GM19452 (cell line): Measurements from ENCODE around the gene CDK17.
A peak's percentile ranks its signal among the peaks of the same experiment; 100 is the strongest.
"Not testable (repeated sequence)": the region's sequence is repeated elsewhere in the genome, so short reads cannot be mapped to it uniquely, and the experiment has no call there.

Source experiments
- ATAC-seq: cut with Tn5 transposase; IDR thresholded peaks from one replicate; pipeline ENCODE4 v1.9.1; 2021; ENCODE audit not compliant: unreplicated experiment

Gene CDK17

DNA sequence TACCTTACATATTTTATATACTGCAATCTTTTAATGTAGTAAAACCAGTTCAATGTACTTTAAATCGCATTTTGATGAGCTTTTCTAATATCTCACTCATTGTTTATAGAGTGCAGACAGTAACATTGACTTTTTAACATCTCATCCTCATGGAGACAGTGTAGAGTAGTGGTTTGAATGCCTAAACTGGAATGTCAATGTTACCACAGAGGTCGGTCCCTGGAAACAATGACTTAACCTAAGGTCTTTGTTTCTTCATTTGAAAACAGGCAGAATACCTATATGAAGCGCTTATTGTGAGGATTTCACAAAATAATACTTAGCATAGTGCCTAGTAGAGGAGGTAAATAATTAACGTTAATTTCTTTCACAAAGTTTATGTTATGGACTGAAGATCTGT is 5.0 kb downstream of the CDK17 start:
- no peak for ATAC-seq

DNA sequence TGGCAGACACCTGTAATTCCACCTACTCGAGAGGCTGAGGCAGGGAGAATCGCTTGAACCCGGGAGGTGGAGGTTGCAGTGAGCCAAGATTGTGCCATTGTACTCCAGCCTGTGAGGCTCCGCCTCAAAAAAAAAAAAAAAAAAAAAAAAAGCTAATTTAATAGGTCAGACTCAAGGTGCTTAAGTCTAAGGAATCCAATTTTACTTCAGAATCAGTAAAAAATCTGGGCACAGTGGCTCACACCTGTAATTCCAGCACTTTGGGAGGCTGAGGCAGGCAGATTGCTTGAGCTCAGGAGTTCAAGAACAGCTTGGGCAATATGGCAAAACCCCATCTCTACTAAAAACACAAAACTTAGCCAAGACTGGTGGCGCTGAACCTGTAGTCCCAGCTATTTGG is 7.0 kb downstream of the CDK17 start:
- not testable (repeated sequence) for ATAC-seq

DNA sequence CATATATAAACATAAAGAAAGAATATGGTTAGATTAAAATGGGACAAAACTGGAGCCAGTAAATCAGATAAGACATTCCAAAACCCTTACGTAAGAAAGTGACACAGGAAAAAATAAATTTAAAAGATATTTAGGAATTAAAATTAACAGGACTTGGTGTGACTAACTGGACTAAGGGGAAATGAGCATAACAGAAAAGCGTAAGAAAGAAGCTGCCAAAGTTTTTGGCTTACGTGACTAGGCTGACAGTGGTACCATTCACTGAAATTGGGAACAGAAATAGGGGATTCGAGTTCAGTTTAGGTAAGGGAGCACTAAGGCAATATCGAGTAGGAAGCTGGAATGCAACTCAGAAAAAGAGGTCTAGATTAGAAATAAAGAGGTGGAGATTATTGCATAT is 7.8 kb downstream of the CDK17 start:
- no peak for ATAC-seq

DNA sequence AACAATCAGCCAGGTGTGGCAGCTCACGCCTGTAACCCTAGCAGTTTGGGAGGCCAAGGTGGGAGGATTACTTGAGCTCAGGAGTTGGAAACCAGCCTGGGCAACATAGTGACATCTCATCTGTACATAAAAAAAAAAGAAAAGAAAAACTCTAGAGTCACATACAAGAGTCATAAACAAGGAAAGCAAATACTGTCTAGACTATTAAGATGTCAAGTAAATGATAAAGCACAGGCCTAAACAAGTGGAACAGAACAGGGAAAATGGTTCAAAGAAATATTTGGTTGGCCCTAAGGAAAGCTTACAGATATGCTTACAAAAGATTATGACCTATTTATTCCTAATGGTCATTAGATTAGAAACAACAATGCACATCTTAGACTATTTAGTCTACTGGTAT is 12.3 kb downstream of the CDK17 start:
- ATAC-seq: no peak

DNA sequence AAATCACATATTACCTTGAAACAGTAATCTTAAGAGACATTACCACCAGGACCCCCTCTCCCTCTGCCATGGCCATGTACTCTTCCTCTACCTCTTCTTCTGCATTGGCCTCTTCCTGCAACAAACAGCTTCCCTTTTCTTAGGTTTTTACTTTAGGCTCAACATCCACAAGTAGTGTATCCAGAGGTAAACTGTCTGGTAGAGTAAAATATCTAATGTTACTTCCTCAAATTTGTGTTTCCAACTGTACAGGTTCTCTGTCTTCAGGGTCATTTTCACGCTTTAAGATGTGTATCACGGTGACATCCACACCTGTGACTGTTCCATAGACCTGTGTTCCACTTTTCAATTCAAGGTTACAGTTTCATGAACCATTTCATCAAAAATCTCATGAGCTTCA is 13.4 kb downstream of the CDK17 start:
- no peak for ATAC-seq

DNA sequence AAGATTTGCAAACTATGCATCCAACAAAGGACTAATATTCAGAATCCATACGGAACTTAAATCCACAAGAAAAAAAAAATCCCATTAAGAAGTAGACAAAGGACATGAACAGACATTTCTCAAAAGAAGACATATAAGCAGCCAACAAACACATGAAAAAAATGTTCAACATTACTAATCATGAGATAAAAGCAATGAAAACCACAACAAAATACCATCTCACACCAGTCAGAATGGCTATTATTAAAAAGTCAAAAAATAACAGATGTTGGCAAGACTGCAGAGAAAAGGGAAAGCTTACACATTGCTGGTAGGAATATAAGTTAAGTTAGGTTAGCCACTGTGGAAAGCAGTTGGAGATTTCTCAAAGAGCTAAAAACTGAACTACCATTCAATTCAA is 16.2 kb downstream of the CDK17 start:
- ATAC-seq: no peak

DNA sequence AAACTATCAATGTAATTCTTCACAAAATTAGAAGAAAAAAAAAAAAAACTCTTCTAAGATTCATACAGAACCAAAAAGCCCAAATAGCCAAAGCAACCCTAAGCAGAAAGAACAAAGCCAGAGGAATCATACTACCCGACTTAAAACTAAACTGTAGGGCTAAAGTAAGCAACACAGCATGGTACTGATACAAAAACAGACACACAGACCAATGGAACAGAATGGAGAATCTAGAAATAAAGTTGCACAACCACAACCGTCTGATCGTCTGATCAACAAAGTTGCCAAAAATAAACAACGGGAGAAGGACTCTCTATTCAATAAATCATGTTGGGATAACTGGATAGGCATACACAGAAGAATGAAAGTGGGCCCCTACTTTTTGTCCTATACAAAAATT is 16.9 kb downstream of the CDK17 start:
- ATAC-seq: no peak

DNA sequence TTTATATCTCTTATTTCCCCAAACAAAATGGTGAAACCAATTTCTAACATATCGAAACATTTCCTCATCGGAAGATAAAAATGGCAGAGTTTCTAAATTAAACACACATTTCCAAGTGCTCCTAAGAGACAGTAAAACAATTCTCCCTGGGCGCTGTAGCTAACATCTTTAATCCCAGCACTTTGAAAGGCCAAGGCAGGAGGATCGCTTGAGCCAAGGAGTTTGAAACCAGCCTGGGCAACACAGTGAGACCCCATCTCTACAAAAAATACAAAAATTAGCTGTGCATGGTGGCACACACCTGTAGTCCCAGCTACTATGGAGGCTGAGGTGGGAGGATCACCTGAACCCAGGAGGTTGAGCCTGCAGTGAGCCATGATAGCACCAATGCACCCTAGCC is 20.5 kb downstream of the CDK17 start:
- ATAC-seq: not testable (repeated sequence)

DNA sequence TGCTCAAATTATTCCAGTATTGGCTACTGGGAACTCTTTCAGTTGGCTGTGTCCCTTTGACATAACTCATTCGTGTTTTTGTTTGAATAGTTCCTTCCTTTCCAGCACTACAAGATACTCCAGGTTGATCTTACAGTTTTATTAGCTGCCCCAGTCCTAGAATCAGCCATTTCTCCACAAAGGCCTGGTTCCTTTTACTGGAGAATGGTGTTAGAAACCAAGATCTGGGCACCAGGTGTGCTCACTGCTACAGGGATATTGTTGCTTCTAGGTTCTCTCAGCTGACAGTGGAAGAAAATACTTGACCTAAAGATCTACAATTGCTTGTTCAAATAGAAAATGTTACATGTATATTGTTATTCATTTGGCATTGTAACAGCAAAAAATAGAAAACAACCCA is 21.9 kb downstream of the CDK17 start:
- no peak for ATAC-seq

DNA sequence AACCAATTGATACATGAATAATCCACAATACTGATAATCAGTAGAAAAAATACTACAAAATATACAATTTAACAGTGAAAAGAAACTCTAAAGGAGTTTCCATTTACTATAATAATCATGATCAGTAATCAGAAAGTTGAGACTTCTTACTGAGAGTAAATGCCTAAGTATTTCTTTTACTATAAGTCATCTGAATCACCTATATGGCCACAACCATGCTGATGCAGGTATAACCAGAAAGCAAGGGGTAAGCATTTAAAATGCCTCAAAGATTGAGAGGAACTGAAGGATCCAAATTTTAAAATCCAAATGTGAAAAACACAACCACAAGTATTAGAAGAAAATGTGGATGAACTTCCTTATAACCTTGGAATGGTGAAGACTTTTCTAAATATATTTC is 23.4 kb downstream of the CDK17 start:
- no peak for ATAC-seq

DNA sequence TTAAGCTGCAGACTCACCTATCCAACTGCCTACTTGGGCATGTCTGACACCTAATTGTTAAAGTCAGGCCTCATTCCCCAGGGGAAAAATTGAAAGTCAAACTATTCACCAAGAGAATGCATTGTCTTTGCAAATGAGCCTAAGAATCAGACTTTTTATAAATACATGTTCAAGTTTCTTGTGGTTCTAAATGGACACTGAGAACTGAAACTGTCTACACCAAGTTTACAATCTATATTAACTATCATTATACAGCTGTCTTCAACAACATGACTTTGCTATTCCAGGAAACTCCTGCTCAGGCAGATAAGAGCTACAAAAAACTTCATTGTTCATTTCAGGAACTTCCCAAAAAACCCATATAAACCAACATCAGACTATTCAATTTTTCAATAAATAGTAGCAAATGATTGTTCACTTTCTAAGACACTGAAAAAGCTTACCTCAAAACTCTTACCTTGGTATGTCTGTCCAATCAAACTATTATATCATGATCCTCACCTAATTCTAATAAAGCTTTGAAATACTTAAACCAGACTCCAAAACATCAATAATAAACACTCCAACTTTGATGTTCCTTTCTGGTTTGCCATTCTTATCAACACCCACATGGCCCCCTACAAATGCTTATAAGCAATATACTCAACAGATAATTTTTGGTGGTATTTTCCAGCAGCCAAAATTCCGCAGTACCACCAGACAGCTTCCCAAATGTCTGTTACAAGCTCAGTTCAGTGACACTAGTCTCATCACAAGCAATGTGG is 24.2 kb downstream of the CDK17 start:
- ATAC-seq: peak; percentile 58

DNA sequence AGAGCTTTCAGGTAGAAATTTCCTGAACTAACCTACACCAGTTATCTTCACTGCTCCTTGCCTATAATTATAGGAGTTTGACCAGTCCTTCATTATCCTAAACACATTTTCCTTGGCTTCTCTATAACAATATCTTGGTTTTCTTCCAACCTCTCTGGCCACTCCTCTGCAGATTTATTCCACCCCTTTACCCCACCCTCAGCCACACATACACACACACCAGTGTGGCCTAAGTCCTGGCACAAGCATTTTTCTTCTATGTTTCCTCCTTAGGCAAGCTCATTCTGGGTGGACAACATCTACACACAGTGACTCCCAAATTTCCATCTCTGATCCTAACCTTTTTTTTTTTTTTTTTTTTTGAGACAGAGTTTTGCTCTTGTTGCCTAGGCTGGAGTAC is 25.1 kb downstream of the CDK17 start:
- no peak for ATAC-seq

DNA sequence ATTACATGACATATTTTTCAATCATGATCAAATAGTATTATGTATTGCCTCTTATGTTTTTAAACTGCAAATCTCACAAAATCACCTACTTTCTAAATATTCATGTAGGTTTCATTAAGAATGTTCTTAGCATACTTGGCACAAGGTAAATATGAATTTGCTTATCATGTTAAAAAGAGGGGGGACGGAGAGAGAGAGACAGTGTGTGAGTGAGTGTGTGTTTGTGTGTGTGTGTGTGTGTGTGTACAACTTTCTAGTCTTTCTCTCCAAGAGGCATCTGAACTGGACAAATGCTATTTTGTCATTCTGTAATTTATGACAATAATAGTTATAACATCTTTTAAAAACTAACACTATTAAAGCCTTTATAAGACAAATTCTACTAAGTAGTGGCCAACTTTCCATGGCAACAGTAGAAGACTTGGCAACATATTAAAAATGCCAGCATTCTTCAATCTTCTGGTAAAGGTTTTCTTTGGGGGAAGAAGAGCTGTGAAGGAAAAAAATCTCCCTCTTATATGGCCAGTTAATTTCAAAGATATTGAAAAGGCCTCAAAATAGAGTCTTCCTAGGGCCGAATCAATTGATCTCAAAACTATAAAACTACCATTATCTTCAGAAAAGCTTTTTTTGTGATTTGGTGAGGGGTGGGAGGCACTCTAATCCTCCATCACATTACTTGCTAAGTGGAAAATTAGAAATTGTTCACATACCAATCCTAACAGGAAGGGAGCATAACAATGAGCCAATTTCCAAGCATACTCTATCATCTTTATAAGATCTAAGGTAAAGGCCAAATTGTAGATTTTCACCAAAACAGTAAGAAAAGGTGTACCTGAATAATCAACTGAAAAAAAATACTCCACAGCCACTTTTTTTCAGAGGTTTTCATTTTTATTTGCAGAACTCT is 28.2 kb downstream of the CDK17 start:
- no peak for ATAC-seq

DNA sequence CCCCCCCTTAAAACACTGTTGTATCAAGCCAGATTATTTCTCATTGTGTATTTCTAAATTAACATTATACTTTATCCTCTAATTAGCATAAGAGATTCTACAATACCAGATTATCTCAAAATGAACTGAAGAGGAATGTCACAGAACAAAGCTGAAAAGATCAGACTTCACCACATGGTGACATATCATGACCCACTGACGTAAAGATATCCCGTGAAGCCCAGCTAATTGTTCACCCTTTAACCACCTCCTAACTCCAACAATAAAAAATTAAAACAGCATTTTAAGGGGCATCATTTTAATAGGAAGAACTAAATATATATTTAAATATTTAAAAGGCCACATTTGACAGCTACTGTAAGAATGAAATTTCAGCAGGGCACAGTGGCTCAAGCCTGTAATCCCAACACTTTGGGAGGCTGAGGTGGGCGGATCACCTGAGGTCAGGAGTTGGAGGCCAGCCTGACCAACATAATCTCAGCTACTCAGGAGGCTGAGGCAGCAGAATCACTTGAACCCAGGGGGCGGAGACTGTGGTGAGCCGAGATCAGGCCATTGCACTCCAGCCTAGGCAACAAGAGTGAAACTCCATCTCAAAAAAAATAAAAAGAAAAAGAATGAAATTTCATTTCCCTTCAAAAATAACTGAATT is 29.0 kb downstream of the CDK17 start:
- no peak for ATAC-seq

DNA sequence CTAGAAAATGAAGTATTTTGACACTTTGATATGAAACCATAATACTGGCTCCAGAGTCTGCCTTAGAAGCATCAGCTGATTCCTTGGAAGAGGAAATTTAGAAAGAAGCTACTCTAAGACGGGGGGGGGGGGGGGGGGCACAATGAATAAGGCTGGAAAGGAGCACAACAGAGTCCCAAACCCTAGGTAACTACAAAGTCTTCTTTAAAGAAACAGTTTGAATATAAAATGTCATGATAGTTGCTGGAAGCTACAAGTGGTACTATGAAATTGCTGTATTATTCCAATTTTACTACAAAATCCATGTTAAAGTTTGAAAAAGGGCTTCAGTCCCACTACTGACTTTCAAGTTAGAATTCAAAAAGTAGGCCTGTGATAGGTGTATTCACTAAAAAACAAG is 31.6 kb downstream of the CDK17 start:
- no peak for ATAC-seq

DNA sequence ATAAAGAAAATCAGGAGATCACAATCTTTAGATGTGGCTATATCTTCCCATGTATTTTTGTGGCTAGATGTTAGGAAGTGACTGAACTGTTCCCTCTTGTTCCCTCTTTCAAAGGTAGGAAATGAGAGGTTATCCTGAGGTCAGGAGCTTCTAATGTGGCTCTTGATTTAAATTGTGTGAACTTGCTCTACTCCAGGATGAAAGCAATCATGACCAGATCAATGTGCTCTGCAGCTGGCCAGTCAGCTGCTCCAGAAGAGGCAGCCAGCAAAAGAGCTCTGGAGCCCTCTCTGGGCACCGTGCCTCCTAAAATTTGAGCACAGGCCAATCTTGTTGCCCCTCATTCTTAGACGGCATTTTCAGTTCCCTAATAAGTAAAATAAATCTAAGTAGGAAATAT is 32.0 kb downstream of the CDK17 start:
- no peak for ATAC-seq

DNA sequence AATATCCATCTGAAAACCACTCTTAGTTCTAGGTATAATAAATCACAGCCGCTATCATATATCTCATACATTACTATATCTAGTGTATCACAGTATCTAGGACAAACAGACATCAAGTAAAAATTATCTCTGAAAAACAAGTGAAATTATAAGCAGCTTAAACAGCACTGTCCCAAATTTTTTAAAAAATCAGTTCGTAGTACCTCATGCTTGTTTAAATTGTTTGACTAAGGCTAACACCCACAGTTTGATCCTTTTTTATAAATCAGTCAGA is 33.9 kb downstream of the CDK17 start:
- no peak for ATAC-seq

DNA sequence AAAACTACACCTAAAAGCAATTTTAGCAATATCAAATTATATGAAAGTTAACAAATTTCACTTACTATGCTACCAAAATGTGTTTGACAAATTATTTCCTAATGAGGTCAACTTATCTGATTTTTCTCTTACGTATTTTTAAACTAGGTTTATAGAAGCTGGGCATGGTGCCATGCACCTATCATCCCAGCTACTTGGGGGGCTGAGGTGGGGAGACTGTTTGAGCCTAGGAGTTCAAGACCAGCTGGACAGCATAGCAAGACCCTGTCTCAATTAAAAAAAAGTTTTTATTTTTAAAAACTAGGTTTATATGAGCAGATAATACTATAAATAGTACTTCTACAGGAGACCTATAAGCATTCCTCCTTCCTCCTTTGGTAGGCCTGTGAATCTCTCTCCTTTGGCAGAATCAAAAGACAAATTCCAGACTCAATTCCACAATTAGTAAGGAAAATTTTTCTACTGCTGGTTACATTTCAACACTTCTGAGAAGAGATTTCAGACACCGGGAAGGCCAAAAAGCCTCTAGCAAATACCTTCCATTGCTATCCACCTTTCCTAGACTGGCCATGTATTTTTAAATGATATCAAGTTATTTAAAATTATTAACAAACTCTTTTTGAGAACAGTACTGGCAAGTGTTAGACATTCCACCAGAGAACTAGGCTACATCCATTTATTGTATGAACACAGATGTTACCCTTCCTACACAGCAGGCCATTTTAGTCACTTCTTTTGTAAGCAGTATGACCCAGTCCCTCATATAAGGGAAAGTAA is 34.4 kb downstream of the CDK17 start:
- no peak for ATAC-seq

DNA sequence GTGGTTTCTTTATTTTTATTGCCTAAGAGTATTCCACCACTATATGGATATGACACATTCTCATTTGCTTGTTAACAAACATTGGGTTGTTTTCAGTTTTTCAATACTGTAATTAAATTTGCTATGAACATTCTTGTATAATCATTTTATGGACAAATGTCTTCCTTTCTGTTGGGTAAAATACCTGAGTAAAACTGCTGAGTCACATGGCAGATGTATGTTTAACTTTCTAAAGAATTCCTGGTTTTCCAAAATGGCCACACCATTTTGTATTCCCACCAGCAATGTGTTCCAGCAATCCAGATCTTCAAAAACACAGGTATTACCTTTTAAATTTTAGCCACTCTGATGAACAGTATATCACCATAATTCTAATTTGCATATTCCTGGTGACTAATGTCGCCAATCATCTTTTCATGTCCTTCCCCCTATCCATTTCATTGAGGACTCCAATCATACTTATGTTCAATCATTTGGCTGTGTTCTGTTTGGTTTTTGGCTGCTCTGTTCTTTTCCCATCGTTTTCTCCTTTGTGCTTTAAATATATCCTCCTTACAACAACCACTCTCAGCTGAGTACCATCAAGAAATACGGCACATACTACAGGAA is 36.0 kb downstream of the CDK17 start:
- no peak for ATAC-seq

DNA sequence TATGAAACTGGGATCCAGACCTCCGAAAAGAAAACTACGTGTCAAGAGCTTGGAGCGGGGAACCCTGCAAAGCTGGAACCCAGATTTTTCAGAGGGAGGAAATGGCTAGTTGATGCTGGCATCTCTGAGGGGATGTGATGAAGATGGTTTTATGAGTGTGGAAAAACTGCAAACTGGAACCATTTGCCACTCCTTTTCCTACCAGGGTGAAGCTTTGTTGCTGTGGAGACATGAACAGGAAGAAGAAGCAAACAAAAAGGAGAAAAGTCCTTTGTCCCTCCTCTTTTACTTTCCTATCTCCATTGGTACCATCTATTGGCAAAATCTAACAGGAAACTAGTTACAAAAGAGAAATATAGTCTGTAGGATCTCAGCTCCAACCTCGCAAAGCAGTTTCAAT is 39.2 kb downstream of the CDK17 start:
- no peak for ATAC-seq

DNA sequence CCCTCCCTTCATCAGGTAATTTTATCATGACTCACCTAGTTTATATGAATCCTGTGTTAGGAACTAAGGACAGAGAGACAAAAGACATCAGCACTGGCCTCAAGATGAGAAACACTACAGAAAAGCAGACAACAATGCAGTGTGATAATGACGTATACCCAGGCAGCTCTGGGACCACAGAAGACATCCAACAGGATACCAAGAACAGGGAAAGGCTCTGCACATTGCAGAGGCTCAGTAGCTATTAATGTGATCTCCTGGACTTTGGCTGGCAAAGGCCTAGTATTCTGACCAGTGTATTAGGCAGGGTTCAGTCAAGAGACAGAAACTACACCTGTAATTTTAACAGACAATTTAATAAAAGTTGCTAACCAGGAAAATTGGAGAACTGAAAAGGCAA is 39.7 kb downstream of the CDK17 start:
- no peak for ATAC-seq
